Type B pancreatic cell (in vitro differentiated cells): ENCODE data around the gene AMER1. TPM values are rescaled to one million over a fixed set of nuclear protein-coding genes. Genes with fewer than 3 reads are reported as not detected.

Experiments used
- total RNA-seq: library from RNA; stranded (reverse); gene quantifications from 2 replicates; pipeline ENCODE4 v1.2.1, GENCODE V29; 2021; ENCODE audit warnings: low replicate concordance

The AMER1 gene
- total RNA-seq, 1 donor from 2014 or later: 11.7 TPM

Other genes with a start within 250 kb of the AMER1 start
- 0.63 TPM in 1 of 2 replicates, not detected in the other for gene ASB12, start 24.9 kb upstream of the AMER1 start, total RNA-seq
- 1.7 and 3.2 TPM in 2 replicates for gene MTMR8, start 189.7 kb upstream of the AMER1 start, total RNA-seq